Right renal cortex interstitium (tissue), 3 donors: ENCODE measurements around the gene PDHA1. TPM values are rescaled to one million over a fixed set of nuclear protein-coding genes. Genes with fewer than 3 reads are reported as not detected.
A peak's percentile ranks its signal among the peaks of the same experiment; 100 is the strongest.

Experiments
- DNase-seq, 3 donors: peaks; one replicate each; pipeline ENCODE4 v3.0.0-alpha.2; 2013; ENCODE audit warnings: low read depth in 3 of 3, low spot score in 2 of 3
- polyA plus RNA-seq, 3 donors: library from polyadenylated mRNA; unstranded; fragments of 120-200 nt; gene quantifications; one replicate each; pipeline ENCODE4 v1.2.1, GENCODE V29; 2013; ENCODE audit not compliant: insufficient read length in 3 of 3

The PDHA1 gene
- polyA plus RNA-seq: 100 to 1,000 TPM; 209 to 245 (median 231) TPM

DNA sequence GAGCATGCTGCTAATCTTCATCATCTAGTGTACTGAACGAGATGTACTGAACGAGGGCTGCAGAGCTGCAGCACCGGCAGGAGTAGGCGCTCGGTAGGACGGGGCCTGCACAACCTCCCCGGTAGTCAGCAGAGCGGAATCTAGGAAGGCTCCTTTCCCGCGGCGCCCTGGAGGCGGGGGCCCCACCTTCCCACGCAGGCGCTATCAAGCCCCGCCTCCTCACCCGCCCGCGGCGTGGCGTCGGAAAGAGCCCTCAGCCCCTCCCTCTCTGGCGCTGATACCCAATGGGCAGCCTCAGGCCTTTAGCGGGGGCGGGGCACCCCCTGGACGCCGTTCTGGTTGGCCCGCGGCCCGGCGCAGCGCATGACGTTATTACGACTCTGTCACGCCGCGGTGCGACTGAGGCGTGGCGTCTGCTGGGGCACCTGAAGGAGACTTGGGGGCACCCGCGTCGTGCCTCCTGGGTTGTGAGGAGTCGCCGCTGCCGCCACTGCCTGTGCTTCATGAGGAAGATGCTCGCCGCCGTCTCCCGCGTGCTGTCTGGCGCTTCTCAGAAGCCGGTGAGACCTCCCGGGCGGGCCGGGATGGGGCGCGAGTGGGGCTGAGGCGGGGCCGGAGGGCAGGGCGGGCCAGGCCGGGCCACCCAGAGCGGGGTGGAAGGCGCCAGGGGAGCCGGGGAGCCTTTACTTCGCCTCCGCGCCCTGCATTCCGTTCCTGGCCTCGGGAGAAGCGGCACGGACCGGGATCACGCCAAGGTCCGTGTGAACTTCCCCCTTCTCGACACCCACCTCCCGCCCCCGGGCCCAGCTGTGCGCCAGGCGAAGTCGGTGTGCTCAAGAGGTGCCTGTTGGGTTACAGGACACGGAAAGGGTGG, at the start of gene PDHA1:
Gene PDHA1, plus strand, starts transcription at position 393 of the 874 bp plus-strand sequence. Its CDS starts 111 bp downstream, at position 504.
- peak in 2 of 3 donors; percentile 78 to 83 for DNase-seq

DNA sequence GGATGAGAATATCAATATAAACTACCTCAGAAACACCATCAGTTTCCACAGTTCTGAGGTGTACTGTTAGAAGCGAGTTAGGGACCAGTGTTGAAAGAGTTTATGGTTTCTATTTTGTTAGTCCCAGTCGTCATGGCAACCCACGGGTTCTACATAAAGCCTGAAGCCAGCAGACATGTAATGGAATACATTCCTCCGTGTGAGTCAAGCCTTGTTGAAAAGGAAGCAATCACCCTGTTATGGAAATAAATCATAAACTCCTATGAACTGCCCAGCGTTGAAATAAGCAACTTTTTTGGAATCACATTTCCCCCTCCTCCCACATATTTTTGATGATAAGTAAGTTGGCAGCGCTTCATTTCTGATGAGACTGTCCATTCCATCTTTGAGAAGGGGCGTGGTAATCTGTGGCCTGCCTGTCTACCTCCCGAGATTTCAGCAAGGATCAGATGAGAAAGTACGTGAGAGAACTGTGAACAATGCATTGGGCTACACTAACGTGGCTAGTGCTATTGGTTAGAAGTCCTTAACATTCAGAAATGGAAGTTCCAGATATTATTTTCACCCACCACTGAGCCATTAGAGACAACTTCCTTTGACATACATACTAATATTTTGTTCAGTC, 40.4 kb upstream of the PDHA1 start:
- peak in 1 of 3 donors; percentile 0 for DNase-seq

DNA sequence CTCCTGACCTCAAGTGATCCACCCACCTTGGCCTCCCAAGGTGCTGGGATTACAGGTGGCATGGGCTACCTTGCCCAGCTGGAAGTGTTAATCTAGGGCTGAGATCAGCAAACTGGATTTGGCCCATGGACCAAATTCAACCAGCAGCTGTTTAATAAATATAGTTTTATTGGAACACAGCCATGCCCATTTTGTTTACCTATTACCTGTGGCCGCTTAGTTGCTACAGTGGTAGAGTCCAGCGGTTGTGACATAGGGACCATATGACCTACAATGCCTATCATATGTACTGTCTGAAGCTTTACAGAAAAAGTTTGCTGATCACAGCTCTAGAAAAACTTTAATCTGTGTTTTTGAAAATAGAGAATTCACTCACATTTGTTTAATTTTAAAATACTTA, 17.2 kb upstream of the PDHA1 start:
- no peak for DNase-seq

DNA sequence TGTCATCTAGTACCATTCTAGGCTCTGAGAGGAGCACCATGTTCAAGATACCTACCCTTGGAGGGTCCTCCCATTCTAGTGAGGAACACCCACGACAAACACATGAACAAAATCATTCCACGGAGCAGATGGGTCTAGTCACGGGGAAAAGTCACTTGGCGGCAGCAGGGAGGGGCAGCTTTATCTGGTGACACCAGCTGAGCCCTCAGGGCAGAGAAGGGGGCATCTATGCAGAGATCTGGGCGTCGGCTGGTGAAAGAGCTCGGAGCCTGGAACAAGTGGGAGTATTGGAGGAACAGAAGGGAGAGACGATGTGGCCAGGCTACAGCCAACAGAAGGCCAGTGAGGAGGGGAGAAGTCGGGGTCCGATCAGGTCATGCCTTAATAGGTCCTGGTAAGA, 11.9 kb upstream of the PDHA1 start:
- no peak for DNase-seq

DNA sequence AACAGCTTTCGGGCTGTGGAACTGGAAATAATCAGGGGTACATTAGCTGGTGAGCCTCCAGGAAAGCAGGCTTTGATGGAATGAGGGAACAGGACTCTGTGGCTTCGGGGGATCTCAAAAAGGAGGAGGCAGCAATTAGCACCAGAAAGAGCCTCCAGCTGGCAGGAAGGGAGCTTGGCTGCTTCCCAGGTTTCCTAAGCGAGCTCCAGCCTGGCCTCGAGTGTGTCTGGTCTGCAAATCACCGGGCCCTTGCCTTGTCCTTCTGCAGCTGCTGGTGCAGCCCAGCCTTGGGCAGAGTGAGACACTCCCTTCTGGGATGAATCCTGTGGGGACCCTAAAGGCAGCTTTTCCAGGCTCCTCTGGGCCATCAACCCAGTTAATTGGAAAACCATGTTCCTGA, 10.7 kb upstream of the PDHA1 start:
- DNase-seq: no peak

DNA sequence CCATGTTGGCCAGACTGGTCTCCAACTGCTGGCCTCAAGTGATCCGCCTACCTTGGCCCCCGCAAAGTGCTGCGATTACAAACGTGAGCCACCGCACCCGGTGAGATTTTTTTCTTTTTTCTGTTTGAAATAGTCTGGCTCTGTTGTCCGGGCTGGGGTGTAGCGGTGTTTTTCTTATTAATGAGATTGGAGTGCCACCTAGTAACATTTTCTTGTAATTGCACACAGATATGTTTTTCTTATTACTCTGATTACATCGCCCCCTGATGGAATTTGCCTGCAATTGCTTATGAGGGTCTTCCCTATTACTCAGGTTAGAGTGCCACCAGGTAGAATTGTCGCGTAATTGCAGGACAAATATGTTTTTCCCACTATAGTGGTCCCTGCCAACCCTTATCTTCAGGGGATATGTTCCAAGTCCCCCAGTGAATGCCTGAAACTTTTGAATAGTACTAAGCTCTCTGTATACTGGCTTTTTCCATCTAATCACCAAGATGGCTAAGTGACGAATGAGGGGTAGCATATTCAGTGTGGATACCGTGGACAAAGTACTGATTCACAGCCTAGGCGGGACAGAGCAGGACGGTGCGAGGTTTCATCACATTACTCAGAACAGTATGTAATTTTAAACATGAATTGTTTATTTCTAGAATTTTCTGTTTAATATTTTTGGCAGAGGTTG, 8.6 kb upstream of the PDHA1 start:
- no peak for DNase-seq

DNA sequence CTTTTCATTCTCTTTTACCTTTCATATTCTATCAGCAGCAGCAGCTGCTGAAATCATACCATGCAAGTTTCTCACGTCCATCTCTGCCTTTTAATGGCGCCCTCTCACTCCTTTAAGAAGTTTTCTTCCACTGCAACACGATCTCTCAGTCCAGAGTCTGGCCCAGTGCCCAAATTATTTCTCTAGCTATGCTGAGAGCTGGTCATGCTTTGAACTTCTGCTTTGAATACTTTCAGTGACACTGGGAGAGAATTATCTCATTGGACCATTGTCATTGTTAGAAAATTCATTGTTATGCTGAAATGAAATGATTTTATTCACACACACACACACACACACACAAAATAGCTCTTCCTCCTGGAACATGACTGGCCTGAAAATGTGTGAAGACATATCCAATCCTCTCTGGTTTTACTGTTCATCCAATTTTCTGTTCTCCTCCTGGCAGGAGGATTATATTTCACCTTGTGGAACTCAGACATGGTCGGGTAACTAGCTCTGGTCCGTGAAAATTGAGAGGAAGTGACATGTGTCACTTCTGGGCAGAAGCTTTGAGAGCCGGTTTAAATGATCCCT, 1.3 kb upstream of the PDHA1 start:
- DNase-seq: no peak

DNA sequence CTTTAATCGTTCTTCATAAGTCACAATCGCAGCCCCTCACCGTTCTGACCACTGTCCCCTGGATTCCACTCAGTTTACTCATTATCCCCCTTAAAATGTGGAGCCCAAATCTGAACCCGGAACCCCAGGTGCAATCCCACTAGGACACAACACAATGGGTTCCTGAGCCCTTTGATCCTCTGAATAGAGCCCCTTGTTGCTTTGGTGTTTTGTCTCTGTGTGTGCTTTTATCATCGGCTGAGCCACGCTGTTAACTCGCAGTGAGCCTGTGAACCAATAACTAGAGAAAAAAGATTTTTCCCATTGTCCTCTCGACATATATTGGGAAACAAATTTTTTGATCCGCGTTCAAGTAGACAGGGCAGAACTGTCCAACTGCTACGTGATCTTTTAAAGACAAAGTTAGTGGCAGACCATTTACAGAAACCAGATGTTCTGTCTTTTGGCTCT, 617 bp upstream of the PDHA1 start:
- no peak for DNase-seq

DNA sequence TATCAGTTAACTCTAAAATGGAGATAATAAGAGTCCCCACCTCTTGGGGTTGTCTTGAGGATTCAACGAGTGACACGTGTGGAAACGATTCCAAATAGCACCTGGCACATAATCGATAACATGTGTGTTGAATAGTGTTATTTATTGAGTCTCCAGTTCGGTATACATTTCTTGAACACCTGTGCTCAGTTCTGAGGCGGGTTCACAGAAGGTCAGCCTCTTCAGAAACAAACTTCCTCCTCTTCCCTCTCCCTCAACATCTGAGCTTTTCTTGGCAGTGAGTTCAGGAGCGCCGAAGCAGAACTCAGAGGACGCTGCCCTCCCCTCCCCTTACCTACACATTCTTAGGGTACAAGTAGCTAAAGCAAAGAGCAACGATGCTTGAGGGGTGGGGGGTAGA, 934 bp downstream of the PDHA1 start:
- no peak for DNase-seq

DNA sequence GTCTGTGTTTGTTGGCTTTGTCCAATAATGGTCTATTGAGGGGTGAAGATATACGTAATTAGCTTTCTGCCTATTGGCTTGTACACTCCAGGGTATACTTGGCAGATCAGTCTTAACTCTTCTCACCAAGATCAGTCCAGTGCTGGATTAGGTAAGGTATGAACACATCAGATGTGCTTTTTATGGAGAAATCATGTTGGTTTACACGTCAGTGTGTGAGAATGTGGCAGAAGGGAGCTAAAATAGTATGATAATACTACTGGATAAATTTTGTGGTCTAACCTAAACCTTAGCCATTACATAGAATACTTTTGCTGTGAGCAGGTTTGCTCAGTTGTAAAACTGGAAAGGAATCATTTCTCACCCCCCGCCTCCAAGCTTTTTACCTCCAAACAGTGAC, 4.2 kb downstream of the PDHA1 start:
- DNase-seq: no peak

DNA sequence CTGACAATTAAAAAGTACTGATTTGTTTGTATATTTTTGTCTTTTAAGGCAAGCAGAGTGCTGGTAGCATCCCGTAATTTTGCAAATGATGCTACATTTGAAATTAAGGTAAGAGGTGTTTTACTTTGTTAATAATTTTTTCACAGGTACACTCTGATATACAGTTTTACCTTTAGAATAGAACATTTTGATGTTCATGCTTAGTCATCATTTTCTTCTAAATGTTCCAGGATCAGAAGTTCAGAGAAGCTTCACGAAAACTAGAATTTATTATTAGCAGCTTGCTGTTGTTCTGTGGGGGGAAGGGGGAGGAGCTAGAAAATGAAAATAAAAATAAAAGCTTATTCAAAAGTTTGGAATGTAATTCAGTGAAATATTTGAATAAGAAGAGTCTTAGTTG, 5.5 kb downstream of the PDHA1 start:
- DNase-seq: no peak

DNA sequence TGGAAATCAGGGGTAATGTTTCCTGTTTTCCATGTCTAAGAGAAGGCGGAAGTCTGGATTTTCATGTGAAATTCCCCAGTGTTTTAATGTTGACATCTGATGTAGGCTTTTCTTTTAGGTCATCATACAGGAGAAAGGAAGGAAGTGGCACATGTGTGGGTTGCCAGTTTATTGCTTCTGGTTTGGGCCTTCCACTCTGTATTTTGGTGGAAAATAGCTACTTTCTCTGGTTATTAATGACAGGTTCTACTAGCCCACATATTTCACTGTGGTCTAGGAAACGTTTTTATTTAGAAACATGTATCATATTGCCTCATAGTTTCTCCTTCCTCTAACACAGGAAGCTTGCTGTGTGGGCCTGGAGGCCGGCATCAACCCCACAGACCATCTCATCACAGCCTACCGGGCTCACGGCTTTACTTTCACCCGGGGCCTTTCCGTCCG, 7.2 kb downstream of the PDHA1 start:
- no peak for DNase-seq

DNA sequence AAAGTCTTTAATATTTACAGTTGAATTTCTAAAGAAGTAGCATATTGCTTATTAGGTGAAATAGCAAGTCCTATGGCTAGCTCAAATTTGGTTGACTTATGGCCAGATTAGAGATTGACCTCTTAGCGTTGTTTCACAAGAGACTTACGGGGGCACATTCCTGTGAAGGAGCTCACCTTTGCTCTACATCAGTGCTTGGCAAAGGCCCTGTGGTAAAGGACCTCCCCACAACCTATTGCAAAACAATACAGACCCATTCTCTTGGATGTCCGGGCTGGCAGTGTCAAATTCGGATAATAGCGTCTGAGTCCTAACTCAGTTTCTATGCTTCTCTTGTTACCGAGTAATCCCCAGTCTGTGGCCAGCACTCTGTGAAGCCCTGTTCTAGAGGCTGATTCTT, 10.9 kb downstream of the PDHA1 start:
- no peak for DNase-seq

DNA sequence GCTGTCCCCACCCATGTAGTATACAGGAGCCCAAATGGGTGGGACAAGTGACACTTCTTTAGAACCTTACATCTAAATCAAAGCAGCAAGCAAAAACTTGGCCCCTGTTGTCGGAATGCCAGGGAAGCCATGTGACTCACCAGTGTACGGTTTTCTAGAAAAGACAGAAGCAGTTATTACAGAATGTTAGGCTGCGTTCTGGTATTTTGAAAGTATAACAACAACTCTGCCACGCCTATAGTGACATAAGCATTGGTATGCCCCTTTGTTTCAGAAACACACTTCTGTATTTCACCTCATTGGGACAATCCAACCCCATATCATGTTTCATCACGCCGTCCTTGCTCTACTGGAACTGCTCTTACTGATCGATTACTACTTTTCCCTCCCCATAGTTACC, 14.8 kb downstream of the PDHA1 start:
- DNase-seq: no peak

DNA sequence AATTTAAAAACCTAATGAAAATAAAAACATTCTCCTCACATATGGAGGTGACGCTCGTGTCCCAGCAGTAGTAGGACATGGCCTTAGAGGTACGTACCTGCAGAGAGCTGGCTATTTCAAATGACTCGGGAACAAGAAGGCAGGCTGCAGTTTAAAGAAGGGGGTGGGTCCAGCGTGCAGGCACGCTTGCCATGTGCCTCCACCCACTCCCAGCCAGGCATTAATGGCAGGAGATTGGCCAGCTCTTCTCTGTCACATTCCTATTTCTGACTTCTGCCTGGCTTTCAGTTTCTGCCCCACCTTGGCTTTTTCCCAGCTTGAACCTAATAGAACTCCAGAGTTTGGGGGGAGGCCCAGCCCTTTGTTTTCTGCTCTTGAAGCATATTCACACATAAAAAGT, 17.2 kb downstream of the PDHA1 start:
- no peak for DNase-seq

DNA sequence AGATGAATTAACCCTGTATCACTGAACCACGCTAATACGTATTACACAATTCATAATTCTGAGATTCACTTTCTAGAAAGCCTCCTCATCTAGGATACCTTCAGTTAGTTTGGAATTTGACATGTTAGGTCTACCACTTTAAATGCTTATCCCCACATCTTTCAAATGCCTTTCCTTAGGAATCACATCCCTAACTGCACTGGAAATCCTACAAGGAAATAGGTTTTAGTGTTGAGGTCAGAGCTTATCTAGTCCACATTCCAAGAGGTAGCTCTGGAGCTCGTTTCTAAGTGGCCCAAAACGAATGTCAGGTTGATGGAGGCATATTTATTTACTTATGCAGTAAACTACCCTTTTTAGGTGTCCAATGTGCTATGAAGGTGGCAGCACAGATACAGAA, 18.0 kb downstream of the PDHA1 start:
- DNase-seq: no peak

DNA sequence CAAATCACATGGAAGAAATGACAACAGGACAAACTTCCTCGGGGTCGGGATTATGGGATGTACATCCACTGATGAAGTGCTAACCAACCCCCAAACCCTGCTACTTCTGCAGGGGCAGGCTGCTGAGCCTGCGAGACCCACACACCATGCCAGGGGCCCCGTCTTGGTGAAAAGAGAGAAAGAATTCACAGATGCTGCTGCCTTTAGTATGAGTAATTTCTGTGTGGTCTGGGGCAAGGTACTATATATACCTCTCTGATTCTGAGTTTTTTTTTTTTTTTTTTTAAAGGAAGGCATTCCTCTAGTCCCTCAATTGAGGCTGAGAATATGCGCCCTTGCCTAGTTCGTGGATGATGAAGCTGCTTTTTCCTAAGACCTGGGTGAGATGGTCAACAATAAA, 24.8 kb downstream of the PDHA1 start:
- no peak for DNase-seq

DNA sequence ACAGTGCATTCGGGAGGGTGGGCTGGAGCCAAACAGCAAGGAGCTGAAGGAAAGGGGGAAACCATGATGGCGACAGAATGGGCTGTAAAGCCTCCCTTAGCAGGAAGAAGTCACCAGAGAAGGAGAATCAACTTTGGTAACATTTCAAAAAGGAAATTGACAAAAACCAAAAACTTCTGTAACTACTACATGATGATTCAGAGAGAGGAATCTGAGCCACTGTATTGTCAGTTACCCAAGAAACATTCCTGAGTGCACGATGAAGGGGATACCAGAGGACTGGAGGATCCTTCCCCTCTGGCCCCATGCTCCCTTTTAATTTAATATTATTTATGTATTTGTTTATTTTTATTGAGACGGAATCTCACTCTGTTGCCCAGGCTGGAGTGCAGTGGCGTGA, 26.3 kb downstream of the PDHA1 start:
- no peak for DNase-seq

DNA sequence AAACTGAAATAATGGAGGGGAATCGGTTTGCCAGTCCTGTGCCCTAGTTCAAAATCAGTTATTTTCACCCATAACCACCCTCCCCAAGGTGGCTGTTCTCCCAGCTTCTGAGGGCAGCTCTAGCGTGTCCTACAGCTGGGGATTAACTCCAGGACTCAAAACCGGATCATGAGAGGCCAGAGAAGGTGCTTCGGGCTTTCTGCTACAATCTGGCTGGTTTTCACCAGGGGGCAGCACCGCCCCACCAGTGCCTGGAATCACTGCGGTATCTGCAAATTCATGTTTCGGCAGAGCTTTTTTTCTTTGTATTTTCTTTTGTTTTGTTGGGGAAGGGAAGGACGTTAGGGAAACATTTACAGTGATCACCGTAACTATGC, 28.4 kb downstream of the PDHA1 start:
- peak; percentile 33 to 47 (median 41) for DNase-seq

DNA sequence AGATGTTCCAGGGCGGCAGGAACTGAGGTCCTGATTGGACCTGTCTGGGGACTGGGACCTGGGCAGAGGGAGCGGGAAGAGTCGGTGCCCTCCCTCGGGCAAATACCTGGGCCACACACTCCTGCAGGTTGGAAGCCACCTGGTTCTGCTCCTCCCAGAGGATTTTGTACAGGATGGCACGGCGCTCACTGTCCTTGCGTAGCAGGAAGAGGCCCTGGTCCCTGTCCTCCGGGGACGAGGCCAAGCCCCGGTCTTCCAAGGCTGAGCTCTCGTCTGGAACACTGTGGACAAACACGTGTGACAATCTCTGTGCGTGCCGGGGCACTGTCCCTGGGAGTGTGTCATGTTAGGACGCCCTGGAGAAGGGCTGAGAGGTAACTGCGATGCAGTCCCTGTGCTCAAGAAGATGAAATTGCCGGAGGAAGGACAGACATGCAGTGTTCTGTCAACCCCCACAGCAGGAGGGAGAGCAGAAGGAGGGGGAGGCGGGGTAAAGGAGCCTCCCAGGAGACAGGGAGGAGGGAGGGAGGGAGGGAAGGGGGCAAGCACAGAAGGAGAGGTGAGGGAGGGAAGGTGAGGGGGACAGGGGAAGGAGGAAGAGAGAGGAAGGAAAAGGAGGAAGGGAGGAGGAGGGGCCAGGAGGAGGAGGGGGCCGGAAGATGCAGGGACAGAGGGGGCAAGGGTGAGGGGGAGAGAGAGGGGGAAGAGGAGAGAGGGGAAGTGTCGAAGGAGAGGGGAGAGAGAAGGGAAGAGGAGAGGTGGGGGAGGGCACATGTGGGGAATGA, 29.0 kb downstream of the PDHA1 start:
- peak; percentile 9 to 18 (median 14) for DNase-seq
